NK-92 treated with Interleukin-12 subunit alpha and Interleukin-12 subunit beta, amount 100 ng/mL, for 24 hours (cell line): ENCODE results near the gene CLEC16A.

Source experiments
- DNase-seq: peaks from one replicate; lab custom pipeline; 2025; lab: John Stamatoyannopoulos, UW

Gene CLEC16A

DNA sequence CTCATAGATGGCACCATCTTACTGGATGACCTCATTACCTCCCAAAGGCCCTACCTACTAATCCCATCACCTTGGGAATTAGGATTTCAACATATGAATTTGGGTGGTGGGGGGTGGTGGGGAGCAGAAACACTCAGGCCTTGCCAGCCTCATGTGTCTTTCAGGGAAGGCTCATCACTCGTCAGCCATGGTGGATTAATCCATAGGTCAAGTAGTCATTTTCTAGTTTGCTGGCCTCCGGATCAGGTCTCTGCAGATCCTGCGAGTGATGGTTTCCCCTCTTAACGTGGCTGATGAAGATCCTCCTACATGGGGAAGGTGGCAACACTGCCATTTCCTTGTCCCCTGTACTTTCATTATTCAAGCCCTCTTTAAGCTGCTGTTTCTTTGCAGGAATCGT, 101.1 kb downstream of the CLEC16A start:
- DNase-seq: no peak

DNA sequence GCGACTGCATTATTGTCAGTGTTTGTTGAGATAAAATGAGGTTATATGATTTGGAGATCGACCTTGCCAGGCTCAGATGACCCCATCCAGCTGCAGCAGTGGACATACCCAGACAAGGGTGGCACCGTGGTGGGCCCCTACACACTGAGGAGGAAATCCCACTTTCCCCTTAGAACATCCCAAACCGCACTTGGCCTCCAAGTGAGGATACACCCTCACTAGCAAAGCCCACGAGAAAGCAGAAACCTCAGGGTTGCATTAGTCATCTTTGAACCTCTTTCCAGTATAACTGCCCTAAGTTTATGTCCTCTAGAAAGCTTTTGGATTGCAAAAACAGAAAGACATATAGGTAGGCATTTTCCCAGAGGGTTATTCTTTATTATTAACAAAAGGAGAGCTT, 101.5 kb downstream of the CLEC16A start:
- DNase-seq: no peak

DNA sequence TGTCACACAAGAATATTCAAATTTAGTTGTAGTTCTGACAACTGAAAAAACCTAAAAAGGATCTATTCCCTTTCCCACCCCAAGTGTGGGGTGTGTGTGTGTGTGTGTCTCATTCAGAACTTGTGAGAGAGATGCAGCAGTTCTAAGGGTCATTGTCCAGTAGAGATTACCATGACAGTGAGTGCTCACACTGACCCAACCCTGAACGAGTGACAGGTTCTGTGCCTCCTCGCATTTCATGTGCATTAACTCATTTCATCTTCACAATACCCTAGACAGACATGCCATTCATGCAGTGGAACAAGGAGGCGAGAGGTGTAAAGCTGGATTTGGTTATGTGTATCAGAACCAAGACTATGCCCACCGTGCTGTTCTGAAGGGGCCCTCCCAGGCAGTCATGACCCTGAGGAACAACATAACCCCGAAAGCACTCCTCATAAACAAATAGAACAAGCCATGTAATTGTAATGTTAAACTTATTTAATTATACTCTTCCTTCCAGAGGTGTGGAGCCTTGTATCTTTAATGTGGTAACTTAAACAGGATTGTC, 102.1 kb downstream of the CLEC16A start:
- no peak for DNase-seq

DNA sequence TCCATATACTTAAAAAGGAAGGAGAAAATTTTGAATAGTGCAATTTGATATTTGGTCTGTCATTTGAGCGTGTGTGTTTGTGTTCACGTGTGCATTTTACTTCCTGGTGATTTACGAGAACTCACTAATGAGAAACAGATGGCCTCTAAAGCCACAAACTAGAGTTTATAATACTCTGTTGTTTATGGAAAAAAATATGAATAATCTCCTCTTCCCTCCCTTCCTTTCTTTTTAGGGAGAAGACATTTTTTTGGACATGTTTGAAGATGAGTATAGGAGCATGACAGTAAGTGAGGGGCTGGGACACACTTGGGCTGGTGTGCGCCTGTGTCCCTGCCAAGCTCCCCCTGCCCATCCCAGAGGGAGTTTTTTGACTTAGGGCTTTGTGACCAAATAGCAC, 102.7 kb downstream of the CLEC16A start:
- DNase-seq: no peak

DNA sequence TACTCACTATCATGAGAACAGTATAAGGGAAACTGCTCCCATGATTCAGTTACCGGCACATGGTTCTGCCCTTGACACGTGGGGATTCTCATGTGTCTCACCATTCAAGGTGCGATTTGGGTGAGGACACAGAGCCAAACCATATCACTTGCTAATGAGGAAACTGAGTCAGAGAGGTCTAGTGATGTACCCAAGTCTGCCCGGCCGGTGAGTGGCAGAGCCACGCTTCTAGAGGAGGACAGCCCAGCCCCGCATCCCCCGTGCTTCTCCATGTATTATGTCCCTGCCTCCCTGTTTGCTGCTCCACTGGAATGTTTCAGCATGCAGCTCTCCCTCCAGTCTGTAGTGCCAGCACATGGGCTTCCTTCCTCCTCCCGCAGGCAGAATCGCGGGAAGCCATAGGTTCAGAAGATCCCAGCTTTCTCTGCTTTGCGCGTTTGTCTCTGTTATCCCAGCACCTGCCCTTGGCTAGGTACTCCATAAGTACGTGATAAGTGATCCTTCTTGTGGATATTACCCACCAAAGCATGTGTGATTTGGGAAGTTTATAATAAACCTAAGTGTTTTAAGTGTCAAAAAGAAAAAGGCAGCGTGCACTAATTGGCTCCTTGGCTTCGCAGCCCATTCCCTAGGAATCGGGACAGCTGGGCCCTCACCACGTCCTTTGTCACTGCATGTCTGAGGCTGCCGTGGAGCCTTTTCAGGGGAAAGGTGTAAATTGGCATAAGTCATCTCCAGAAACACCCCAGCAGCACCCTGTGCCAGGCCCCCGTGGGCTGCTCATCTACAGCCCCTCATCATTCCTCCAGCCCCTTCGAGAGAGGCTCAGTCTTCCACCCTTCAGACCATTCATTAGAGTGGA, 103.8 kb downstream of the CLEC16A start:
- no peak for DNase-seq

DNA sequence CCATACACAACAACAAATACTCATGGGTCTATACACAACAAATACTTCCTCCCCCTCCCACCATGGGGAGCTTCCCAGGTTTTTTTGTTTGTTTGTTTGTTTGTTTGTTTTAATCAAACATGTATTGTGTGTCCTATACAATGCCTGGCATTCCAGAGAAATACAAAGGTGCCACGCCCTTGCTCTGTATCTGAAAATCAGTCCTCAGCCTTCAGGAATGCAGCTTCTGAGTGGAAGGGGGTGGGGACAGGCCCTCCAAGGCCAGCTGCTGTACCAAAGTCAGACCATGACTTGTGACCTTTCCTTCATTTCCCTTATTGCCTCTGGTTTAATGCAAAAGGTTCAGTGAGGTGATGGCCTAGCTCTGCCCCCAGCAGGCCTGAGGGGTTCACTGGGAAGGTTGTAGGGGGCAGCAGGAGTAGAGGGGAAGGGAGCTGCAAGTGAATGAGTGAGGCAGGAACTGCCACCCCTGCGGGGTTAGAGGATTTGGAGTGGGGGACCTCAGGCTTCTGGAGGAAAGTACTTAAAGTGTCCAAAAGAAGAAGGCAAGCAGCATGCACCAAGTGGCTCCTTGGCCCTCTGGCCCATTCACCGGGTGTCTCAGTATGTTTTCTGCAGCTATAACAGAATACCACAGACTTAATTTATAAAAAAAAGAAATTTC, 105.2 kb downstream of the CLEC16A start:
- no peak for DNase-seq

DNA sequence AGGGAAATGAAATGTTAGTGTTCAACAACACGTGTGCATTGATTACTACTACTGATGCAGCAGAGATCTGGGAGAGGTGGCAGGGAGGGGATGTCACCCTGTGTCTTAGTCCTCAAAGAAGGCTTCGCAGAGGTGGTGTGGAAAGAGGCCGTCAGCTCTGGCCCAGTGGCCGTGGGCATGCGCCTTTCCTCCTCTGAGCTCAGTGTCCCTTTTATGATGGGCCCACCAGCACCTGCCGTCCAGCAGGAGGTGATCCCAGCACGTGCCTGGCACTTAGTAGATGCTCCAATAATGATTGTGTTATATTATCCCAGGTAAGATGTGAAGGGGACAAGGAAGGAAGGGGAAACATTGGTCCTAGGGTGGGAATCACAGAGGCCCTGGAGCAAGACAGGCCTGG, 106.2 kb downstream of the CLEC16A start:
- DNase-seq: no peak

DNA sequence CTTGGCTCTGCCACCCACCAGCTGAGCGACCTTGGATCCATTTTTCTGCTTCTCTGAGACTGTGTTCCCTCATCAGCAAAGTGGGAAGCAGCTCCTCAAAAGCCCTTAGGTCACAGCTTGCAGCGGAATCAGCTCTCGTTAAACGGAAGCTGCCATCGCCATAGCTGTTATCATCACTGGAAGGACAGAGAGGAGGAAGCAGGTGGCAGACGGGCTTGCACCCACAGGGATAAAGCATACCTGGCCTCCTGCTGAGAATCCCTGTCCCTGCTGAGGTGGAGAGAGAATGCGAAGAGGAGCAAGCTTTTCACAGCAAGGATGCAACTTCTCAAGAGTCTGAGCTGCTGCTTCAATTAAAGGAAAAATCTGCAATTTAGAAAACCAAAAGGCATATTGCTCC, 106.6 kb downstream of the CLEC16A start:
- DNase-seq: no peak

DNA sequence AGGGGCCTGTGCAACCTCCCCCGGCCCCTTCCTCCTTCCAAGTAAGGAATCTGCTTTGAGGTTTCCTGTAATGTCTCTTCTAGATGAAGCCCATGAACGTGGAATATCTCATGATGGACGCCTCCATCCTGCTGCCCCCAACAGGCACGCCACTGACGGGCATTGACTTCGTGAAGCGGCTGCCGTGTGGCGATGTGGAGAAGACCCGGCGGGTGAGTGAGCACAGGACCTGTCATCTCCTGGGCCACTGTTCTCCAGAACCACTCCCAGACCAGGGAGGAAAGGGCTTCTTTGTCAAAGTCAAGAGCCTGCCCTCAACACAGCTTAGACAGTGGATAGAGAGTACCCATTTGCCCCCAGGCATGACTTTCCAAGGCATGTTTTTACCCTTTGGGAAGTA, 107.1 kb downstream of the CLEC16A start:
- no peak for DNase-seq

DNA sequence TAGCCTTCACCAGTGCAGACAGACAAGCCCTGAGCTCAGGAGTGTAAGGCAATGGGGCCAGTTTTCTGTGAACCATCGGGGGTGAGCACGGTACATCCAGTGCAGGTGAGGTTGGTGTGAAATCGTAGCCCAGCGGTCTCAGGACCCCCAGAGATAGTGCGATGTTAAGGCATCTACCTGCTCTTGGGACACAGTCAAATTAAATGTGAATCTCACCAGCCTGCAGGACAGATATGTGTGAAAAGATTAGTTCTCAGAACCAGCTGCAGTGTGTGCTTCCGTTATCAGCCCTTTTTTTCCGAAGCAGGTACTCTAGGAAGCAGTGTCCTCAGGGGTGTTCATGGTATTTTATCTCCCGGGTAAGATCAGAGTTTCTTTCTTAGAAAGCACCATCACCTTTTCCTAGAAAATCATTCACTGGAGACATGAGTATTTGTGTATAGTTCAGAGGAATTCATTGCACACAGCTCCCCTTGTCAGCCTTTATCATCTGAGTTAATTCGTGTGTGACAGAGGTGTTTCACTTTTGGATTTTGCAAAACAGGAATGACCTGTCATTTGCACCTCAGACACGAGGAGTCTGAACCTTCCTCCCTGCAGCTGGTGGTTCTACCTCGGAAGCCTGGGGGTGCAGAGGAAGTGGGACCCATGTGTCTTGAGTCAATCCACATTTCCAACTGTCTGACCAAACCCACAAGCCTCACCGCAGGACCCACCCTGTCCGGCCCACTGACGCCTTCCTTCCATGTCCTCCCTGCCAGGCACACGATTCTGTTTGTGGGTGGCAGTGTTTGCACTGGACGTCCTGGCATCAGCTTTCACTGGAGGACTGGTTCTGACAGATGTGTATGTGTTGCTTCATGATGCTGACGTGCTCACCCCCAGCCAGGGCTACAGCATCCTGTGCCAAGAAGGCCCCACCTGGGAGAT, 107.8 kb downstream of the CLEC16A start:
- no peak for DNase-seq

DNA sequence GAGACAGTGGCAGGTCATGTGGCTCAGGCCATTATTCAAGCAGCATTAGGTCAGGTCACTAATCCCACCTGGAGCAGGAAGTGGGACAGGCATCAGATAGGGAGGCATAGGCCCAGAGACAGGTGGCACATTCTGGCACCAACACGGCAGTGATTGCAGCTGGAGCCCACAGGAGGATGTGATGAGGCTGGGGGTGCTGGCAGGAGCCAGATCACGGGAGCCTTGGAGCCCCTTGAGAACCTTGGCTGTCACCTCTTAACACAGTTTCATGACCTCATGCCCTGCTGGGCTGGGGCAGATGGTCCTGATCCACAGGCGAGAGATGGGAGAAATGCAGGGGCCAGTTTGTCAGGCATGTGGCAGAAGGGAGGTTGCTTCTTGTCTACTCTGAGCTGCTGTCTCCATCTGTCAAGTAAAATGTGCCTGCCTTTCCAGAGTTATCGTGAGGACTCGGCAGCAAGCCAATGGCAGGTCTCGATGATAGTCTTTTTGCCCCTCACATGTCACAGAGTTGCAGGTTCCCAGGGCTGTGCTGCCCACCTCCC, 109.6 kb downstream of the CLEC16A start:
- no peak for DNase-seq

DNA sequence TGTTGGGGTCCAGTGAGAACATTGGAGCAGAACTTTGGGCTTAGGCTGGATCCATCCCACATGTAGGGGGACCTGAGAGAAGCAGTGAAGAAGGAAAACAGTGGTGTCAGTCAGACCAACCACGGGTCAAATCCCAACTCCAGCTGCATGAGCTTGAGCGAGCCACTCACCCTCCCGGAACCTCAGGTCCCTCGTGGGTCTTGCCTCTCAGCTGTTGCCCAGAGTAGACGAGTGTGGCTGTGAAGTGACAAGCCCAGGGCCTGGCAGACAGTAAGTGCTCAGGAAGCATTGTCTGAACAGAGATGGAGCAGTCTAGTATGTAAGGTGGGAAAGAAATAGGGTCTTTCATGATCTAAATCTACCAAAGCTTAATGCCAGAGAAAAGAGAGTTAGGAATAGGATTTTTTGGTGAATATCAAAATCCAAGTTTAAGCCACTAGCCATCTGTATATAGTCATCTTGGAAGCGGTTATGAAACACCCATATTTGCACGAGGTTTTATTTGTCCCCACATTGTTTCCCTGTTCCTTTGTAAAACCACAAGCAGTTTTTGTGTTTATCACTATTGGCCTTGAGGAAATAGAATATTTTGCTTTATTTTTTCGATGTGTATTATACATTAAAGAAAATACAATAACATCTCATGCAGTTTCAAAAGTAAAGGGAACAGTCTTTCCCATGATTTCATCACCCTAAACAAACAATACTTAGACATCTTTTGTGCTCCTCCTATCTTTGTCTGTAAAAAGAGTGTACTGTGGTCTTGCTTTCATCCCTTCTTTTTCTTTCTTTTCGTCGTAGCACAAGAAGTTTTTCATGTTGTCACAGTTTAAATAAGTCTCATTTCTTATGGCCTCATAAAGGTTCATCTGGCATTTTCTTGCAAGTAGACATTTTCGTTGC, 112.0 kb downstream of the CLEC16A start:
- no peak for DNase-seq

DNA sequence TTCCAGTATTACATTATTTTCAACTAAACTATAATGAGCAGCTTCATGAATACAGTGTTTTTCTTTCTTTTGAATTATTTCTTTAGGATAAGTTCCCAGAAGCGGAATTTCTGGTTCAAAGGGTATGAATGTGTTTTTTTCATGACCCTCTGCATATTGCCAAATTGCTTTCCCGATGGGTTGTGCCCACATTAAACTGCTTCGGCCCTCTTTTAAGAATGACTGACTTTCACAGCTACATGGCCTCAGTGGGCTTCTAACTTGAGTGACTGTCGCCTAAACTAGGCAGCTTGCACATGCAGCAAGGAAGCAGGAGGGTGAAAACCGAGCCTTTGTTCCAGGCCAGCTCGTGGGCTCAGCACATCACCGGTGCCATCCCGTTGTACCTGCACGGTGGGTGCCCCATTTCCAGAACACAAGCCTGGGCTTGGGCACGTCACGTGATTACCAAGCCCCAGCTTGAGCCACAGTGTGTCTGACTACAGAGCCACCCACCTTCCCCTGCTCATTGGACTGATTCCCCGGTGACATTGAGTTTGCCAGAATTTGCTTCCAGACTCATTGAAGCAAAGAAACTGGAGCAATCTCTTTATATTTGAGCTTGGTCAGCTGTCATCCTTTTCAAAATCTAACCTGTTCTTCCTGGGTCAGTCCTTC, 112.8 kb downstream of the CLEC16A start:
- no peak for DNase-seq

DNA sequence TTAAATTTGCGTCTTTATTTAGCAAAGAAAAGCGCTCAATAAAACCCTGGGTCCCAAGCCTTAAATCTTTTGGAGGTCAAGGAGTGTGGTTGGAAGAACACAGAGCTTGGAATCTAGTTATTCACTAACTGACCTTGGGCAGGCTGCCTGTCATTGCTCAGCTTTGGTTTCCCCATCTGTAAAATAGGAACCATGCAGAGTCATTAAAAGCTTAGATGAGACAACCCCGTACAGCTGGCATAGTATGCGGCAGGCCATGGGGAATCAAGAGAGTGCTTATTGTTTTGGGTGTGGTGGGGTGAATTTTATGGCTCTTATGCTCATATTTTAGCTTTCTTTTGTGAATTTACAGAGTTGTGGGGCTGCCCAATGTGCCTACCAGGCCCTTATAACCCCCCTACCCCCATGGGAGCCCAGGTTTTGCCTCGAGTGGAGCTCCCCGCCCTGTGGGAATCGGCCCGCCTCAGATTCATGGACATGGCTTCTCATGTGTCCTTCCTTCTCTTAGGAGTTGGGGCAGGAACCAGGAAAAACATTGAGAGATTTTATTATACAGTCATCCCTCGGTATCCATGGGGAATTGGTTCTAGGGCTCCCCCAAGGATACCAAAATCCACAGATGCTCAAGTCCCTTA, 113.5 kb downstream of the CLEC16A start:
- DNase-seq: no peak

DNA sequence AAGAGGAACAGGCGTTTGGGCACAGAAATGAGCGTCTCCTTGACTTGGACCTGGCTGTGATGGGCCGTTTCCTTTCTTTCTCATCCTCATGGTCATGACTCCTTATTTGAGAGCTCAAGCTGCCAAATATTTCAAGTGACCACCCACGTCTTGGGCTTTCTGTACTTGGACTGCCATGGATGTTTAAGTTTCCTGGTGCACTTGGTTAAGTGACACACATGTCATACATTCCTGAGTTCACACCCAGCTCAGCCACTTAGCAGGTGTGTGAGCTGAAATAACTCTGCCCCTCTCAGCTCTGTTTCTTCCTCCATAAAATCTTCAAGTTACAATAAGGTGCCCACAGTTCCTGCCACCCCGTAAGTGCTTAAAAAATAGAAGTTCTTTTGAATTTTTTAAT, 114.5 kb downstream of the CLEC16A start:
- DNase-seq: no peak

DNA sequence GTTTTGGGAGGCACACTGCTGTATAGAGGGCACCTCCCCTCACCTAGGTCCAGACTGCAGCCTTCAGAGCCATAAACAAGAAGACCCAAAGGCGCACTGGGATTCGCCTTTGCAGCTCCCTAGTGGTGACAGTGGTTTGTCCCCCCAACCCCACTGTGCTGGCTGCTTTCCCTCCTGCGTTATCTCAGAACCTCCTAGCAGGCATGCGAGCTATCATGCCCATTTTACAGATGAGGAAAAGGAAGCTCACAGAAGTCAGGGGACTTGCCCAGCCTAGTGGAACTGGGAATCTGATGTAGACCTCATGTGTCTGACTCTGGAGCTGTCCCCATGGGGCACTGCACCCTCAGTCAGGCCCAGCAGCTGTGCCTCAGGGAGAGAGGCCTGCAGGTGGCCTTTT, 115.2 kb downstream of the CLEC16A start:
- no peak for DNase-seq

DNA sequence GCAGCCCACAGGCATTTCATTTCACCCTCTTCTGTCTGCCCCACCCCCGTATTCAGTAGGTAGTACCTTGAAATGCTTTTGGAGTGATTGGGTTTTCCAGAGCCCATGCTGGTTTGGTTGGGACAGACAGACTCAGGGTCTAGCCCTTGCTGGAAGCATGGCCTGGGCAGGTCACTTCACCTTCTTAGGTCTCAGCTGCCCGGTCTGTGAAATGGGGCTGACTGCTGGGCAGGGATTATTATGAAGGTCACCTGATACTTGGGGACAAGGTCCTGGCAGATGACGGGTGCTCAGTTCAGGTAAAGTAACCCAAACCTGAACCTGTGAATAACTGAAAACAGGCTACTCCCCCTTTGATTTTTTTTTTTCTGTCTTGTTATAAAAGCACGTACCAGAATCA, 116.0 kb downstream of the CLEC16A start:
- no peak for DNase-seq

DNA sequence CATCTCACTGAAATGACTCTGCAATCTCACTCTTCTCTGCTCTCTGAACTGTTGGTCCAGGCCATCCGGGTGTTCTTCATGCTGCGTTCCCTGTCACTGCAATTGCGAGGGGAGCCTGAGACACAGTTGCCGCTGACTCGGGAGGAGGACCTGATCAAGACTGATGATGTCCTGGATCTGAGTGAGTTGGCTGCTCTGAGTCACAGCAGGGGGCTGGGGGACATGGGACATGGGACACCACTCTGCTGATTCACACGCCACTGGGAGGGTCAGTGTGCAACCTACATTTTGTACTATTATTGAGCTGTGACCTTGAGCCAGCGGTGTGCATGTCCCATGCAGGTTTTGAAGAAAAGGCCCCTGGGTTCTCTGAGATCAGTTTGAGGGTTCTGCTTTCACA, 116.5 kb downstream of the CLEC16A start:
- DNase-seq: no peak

DNA sequence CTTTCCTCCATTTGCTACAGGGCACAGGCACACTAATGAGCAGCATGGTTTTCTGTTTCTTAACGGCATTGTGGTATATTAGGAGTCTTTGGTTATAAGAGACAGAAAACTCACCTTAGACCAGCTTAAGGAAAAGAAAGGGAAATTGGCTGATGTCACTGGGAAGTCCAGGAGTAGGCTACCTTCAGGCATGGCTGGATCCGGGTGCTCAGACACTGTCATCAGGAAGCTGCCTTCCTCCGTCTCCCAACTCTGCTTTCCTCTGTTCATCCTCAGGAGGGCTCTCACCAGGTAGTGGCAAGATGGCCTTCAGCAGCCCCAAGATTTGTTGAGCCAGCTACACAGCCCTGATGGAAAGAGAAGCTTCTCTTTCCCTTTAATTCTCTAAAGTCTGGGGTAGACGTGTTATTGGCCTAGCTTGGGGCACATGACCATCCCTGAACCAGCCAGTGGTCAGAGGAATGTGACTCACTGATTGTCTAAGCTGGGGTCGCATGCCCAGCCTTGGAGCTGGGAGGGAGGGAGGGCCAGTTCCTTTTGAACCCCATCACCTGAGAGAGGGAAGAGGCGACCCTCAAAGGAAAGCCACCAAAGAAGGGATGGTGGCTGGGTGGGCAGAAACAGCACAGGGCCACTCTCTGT, 117.4 kb downstream of the CLEC16A start:
- no peak for DNase-seq
